ENCODE measurements around the gene TSPAN17.

GRCh38 chr5:176682016-176682531 is 34.8 kb downstream of the TSPAN17 start:
- no peak for TF ChIP-seq POLR2AphosphoS5 (IDR thresholded peaks at IDR 0.05; ENCODE audit: low read depth, low read length)
- TF ChIP-seq SIN3A (IDR thresholded peaks at IDR 0.05; ENCODE audit: borderline replicate concordance, insufficient read depth, low read length) = no peak
- TF ChIP-seq TAF1 (IDR thresholded peaks at IDR 0.05; ENCODE audit: borderline replicate concordance, insufficient read depth, low read length) = no peak
- TF ChIP-seq REST (IDR thresholded peaks at IDR 0.05; ENCODE audit: insufficient read depth in 1 of 2, low read depth in 2 of 2, low read length in 2 of 2) = no peak

All from PFSK-1 (cell line).